Neutrophil (primary cell): ENCODE results near the gene DENND4B.

Experiments used
- H3K27ac ChIP-seq: fragments of 200-600 bp; sonication (generic); 2 replicates; pipeline ENCODE4 v1.5.1; 2016; ENCODE audit warnings: mild to moderate bottlenecking, moderate library complexity
- H3K27me3 ChIP-seq: fragments of 200-600 bp; sonication (generic); 2 replicates; pipeline ENCODE4 v1.6.0; 2016; ENCODE audit warnings: mild to moderate bottlenecking
- H3K36me3 ChIP-seq: fragments of 200-600 bp; sonication (generic); 2 replicates; pipeline ENCODE4 v1.5.1; 2017
- H3K4me1 ChIP-seq, 2 experiments: fragments of 200-600 bp in 1 of 2; sonication (generic) in 1 of 2; 1 replicate in 1 of 2; 2 replicates in 1 of 2; pipeline versions ENCODE4 v1.5.1 to v1.6.1; 2013 to 2016; ENCODE audit warnings: low read depth in 1 of 2, low read length in 1 of 2, mild to moderate bottlenecking in 1 of 2, moderate library complexity in 1 of 2; ENCODE audit not compliant: control insufficient read depth in 1 of 2, insufficient read depth in 1 of 2
- H3K4me3 ChIP-seq, 2 experiments: fragments of 200-600 bp in 1 of 2; sonication (generic) in 1 of 2; 1 replicate in 1 of 2; 2 replicates in 1 of 2; pipeline ENCODE4 v1.5.1; 2013 to 2016; ENCODE audit warnings: low read depth in 1 of 2, low read length in 1 of 2, mild to moderate bottlenecking in 1 of 2, moderate library complexity in 1 of 2
- H3K9me3 ChIP-seq: fragments of 200-600 bp; sonication (generic); 2 replicates; pipeline ENCODE4 v1.5.1; 2016
- CTCF ChIP-seq: fragments of 200-600 bp; sonication (generic); IDR thresholded peaks from 2 replicates; pipeline ENCODE4 v1.5.1; 2016; ENCODE audit warnings: antibody characterized with exemption

The DENND4B gene

GRCh38 chr1:153926405-153926804 is 20.1 kb downstream of the DENND4B start:
- H3K27me3 ChIP-seq = no peaks in the 10 kb centered on the region
- no peak for TF ChIP-seq CTCF
- H3K4me3 ChIP-seq = no peak overlapping the region
- peaks cover 27% of the 10 kb centered on the region for H3K36me3 ChIP-seq
- H3K27ac ChIP-seq = no peak overlapping the region
- no peaks in the 10 kb centered on the region for H3K9me3 ChIP-seq
- H3K4me1 ChIP-seq = peaks cover 18 to 19% of the 10 kb centered on the region in 2 experiments

- H3K27ac ChIP-seq = peak within 1 kb of the TSS; percentile 98
- no peaks in the 10 kb centered on the region for H3K9me3 ChIP-seq
- no peaks in the 10 kb centered on the region for H3K27me3 ChIP-seq
- peak; percentile 57 for TF ChIP-seq CTCF
- peak within 1 kb of the TSS; percentile 75 to 95 for H3K4me3 ChIP-seq
- H3K36me3 ChIP-seq = peaks cover 6% of the 10 kb centered on the region
- H3K4me1 ChIP-seq = peaks cover 37 to 38% of the 10 kb centered on the region in 2 experiments
These were observed 23.3 kb downstream of the DENND4B start, which contains the start of gene GATAD2B for GRCh38 chr1:153922972-153923925. TSS of gene GATAD2B (minus strand) at chr1:153922972. CDS start at chr1:153828347, 94,625 bp downstream.

- H3K4me1 ChIP-seq = peaks cover 37 to 38% of the 10 kb centered on the region in 2 experiments
These were observed 24.2 kb downstream of the DENND4B start for GRCh38 chr1:153922076-153922971.

GRCh38 chr1:153921803-153922075 is 24.8 kb downstream of the DENND4B start:
- Histone ChIP-seq H3K4me3 (peak overlapping the region; percentile 75 to 95), H3K9me3 (no peaks in the 10 kb centered on the region), H3K27me3 (no peaks in the 10 kb centered on the region), H3K27ac (peak overlapping the region; percentile 98), H3K4me1 (peaks cover 37 to 38% of the 10 kb centered on the region in 2 experiments), H3K36me3 (peaks cover 8% of the 10 kb centered on the region)
- TF ChIP-seq CTCF = no peak

More at GRCh38 chr1:153922076-153922971, 24.2 kb downstream of the DENND4B start:
- H3K36me3 ChIP-seq = peaks cover 8% of the 10 kb centered on the region
- peak overlapping the region; percentile 98 for H3K27ac ChIP-seq
- peak overlapping the region; percentile 75 to 95 for H3K4me3 ChIP-seq
- H3K27me3 ChIP-seq = no peaks in the 10 kb centered on the region
- TF ChIP-seq CTCF = peak; percentile 74
- H3K9me3 ChIP-seq = no peaks in the 10 kb centered on the region

GRCh38 chr1:153921080-153921802 is 25.3 kb downstream of the DENND4B start:
- peaks cover 8% of the 10 kb centered on the region for H3K36me3 ChIP-seq
- H3K4me1 ChIP-seq = peaks cover 37 to 38% of the 10 kb centered on the region in 2 experiments
- TF ChIP-seq CTCF = no peak
- peak overlapping the region; percentile 98 for H3K27ac ChIP-seq
- peak overlapping the region; percentile 75 to 95 for H3K4me3 ChIP-seq
- H3K9me3 ChIP-seq = no peaks in the 10 kb centered on the region
- H3K27me3 ChIP-seq = no peaks in the 10 kb centered on the region
